ENCODE results near the gene F2R. TPM values are rescaled to one million over a fixed set of nuclear protein-coding genes. Genes with fewer than 3 reads are reported as not detected.

The F2R gene
- total RNA-seq (2011; cell fraction: chromatin; rRNA removed; ENCODE audit: low replicate concordance): 26.4 and 32.1 TPM in 2 replicates
- 29.2 and 33.2 TPM in 2 replicates for total RNA-seq (2011; cell fraction: nucleolus; rRNA removed)
- total RNA-seq (2011; cell fraction: nucleoplasm; rRNA removed): 46.1 and 60.1 TPM in 2 replicates
- total RNA-seq (2014; rRNA removed) (11.2 and 13.7 TPM in 2 replicates), total RNA-seq (2014; rRNA removed; fragmentation: Illumina TruSeq; extraction: Trizol) (15.1 and 15.2 TPM in 2 replicates), total RNA-seq (2015; rRNA removed; fragmentation: Illumina TruSeq; extraction: Trizol) (10.5 and 11.1 TPM in 2 replicates), total RNA-seq (2021) (14.7 and 15.3 TPM in 2 replicates), polyA plus RNA-seq (2011; rRNA removed) (34.7 and 56.5 TPM in 2 replicates), polyA plus RNA-seq (2014; fragmentation: Illumina TruSeq; extraction: Trizol) (19.1 and 19.8 TPM in 2 replicates), polyA plus RNA-seq (2014; fragmentation: Nextera tagmentation; extraction: Ambion mirVana) (1 to 10 TPM; 4.0 to 4.9 TPM), polyA plus RNA-seq (2014; rRNA removed) (17.1 and 18.5 TPM in 2 replicates), polyA minus RNA-seq (2011; rRNA and poly(A)+ RNA removed) (35.4 and 55.1 TPM in 2 replicates), Bru-seq, nascent RNA (percentile 81 among the genes with signal in this experiment), BruChase-seq, experiment 1, labeled RNA remaining after a 2-hour chase (percentile 75 among the genes with signal in this experiment), BruChase-seq, experiment 2, labeled RNA remaining after a 6-hour chase (percentile 76 among the genes with signal in this experiment)
- polyA plus RNA-seq (2011; cell fraction: cytosol; rRNA removed): 39.1 and 73.9 TPM in 2 replicates
- polyA plus RNA-seq (2011; cell fraction: nucleus; rRNA removed): 11.1 and 24.1 TPM in 2 replicates
- polyA plus RNA-seq (2012): 10.9 and 11.1 TPM in 2 replicates
- polyA minus RNA-seq (2011; cell fraction: cytosol; rRNA and poly(A)+ RNA removed): 13.9 and 23.1 TPM in 2 replicates
- polyA minus RNA-seq (2011; cell fraction: nucleus; rRNA and poly(A)+ RNA removed): 8.1 and 19.8 TPM in 2 replicates
- long read RNA-seq, experiment 1, transcript F2R-201 (2 exons, 3,821 nt): major isoform, 13 of 36 reads
- long read RNA-seq, experiment 1, partial matches to known transcripts: 1 of 36 reads
- long read RNA-seq, experiment 1, other reads (novel, unspliced or antisense): 21 of 36 reads
- long read RNA-seq, experiment 2, partial matches to known transcripts: 8 of 14 reads
- long read RNA-seq, experiment 2, other reads (novel, unspliced or antisense): 0 of 14 reads
- long read RNA-seq, experiment 3, transcript F2R-201 (2 exons, 3,821 nt): major isoform, 8 of 8 reads
- long read RNA-seq, experiment 3, partial matches to known transcripts: 0 of 8 reads
- long read RNA-seq, experiment 3, other reads (novel, unspliced or antisense): 0 of 8 reads

DNA sequence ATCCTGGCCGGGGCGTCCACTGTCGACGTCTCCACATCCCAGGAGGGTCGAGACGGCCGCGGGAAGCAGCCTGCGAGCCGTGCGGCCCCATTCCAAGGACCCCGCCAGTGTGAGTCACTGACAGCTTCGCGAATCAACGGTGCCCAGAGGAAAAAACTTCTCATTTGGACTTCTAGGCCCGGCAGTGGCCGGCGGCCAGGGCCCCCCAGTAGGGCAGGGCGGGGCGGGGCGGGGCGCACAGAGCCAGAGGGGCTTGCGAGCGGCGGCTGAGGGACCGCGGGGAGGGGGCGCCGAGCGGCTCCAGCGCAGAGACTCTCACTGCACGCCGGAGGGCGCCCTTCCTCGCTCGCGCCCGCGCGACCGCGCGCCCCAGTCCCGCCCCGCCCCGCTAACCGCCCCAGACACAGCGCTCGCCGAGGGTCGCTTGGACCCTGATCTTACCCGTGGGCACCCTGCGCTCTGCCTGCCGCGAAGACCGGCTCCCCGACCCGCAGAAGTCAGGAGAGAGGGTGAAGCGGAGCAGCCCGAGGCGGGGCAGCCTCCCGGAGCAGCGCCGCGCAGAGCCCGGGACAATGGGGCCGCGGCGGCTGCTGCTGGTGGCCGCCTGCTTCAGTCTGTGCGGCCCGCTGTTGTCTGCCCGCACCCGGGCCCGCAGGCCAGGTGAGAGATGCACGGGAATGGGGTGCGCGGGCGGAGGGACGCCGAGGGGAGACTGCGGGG, at the start of gene F2R:
Gene F2R (plus strand): TSS at position 391 of the 720 bp plus-strand sequence. CDS start 182 bp downstream, at position 573.
- H4K20me1 ChIP-seq (replicated peaks; ENCODE audit: control insufficient read depth, insufficient read depth, low read length): no peaks in the 10 kb centered on the region
- H3K36me3 ChIP-seq (ENCODE audit: control insufficient read depth, insufficient read depth, low read length): no peaks in the 10 kb centered on the region
- no peaks in the 10 kb centered on the region for H3K9me1 ChIP-seq (ENCODE audit: control insufficient read depth, insufficient read depth, low read length)
- 2% methylated on average over 37 of the region's 82 CpGs for WGBS (ENCODE audit: insufficient coverage, low coverage, missing lambda C conversion rate)
- ChIA-PET POLR2A (no interaction called here), CTCF (ENCODE audit: low intra/inter-chr PET ratio) (interaction anchor here (2.3 kb wide), 1 partner anchor 58 kb away, joined by 12 read pairs; no protein-coding TSS in a partner anchor)
- FAIRE-seq (no peak), DNase-seq (ENCODE audit: extremely low read depth in 1 of 4, low spot score in 3 of 4) (peak; percentile 79 to 85 (median 80)), ATAC-seq (peak; percentile 94)
- peak within 1 kb of the TSS; percentile 77 for H3K4me2 ChIP-seq (ENCODE audit: insufficient read depth, low read length)
- H3K79me2 ChIP-seq (ENCODE audit: control insufficient read depth, insufficient read depth, low read length): peaks cover 42% of the 10 kb centered on the region
- no peaks in the 10 kb centered on the region for H3K9me3 ChIP-seq (replicated peaks; ENCODE audit: control insufficient read depth, insufficient read depth, low read depth, low read length)
- peak within 1 kb of the TSS; percentile 92 for H3K4me3 ChIP-seq
- intact Hi-C loops (cut with micrococcal nuclease) (loop anchor here (1.0 to 2.0 kb wide), 2 partner anchors 58 to 115 kb away; no protein-coding TSS in a partner anchor), in situ Hi-C loops (cut with MboI) (no loop called here)
- H2AFZ ChIP-seq (ENCODE audit: low read depth, low read length): peak within 1 kb of the TSS; percentile 97
- BruUV-seq (replicated peaks): no TSS peak
- no peaks in the 10 kb centered on the region for H3K27me3 ChIP-seq (ENCODE audit: control insufficient read depth in 2 of 2, insufficient read depth in 2 of 2, low read length in 2 of 2)
- H3K9ac ChIP-seq (ENCODE audit: insufficient read depth in 1 of 2, low read depth in 2 of 2, low read length in 2 of 2): peak within 1 kb of the TSS; percentile 81 to 98
- peaks cover 10 to 18% of the 10 kb centered on the region in 2 experiments; a peak in 4 of 5 replicates for H3K4me1 ChIP-seq (replicated peaks in 1 of 2; ENCODE audit: control insufficient read depth in 2 of 2, insufficient read depth in 2 of 2, low read length in 2 of 2)
- H3K27ac ChIP-seq (ENCODE audit: extremely low read depth, low read depth, low read length): peak within 1 kb of the TSS; percentile 83
- peak; percentile 73 for TF ChIP-seq RBFOX2 (IDR thresholded peaks at IDR 0.05; ENCODE audit: low read depth, low read length)
- TF ChIP-seq TAF1 (IDR thresholded peaks at IDR 0.05; ENCODE audit: control insufficient read depth, extremely low read depth, insufficient read depth, low read length, severe bottlenecking): peak; percentile 73
- TF ChIP-seq NONO (IDR thresholded peaks at IDR 0.05; ENCODE audit: low read depth in 2 of 2, low read length in 1 of 2): 0 out of 4 replicates have a peak, but pooled peaks of 1 of the 2 experiments have one; percentile 31
- no peak for TF ChIP-seq STAT5A (IDR thresholded peaks at IDR 0.05; ENCODE audit: borderline replicate concordance, low read length)
- TF ChIP-seq REST (IDR thresholded peaks at IDR 0.05; ENCODE audit: borderline replicate concordance): peak; percentile 48; the same call in 1 of the 2 replicates
- TF ChIP-seq REST (CRISPR knock-in tag; IDR thresholded peaks at IDR 0.05; ENCODE audit: low read depth): no peak
- TF ChIP-seq NRF1 (conservative IDR thresholded peaks at IDR 0.05 in 1 of 2, IDR thresholded peaks at IDR 0.05 in 1 of 2): peak; percentile 26 to 29; a peak in 1 of 4 replicates
